H1 (cell line): ENCODE results near the gene PKDREJ. TPM values are rescaled to one million over a fixed set of nuclear protein-coding genes. Genes with fewer than 3 reads are reported as not detected.

Source experiments
- CTCF ChIA-PET: fragments of 300-600 bp; sonication (Branson Sonifier 250); formaldehyde crosslinking; loops from one replicate; lab custom pipeline; 2021; ENCODE audit not compliant: partially characterized antibody; lab: Charles Lee
- POLR2A ChIA-PET: fragments of 300-600 bp; sonication (Branson Sonifier 250); formaldehyde crosslinking; loops from one replicate; lab custom pipeline; 2021; ENCODE audit warnings: inconsistent platforms; ENCODE audit not compliant: partially characterized antibody; lab: Charles Lee
- DNase-seq, 2 experiments: peaks; one replicate each; pipeline versions ENCODE4 v3.0.0 to v3.0.0-alpha.2; 2010 to 2022; ENCODE audit warnings: low spot score in 2 of 2, low read depth in 1 of 2, mixed read lengths in 1 of 2
- FAIRE-seq: peaks from 2 replicates; lab custom pipeline; 2011; peaks lifted over from hg19 to GRCh38; lab: Jason Lieb, UNC
- H2AFZ ChIP-seq: 2 replicates; pipeline ENCODE4 v1.8.1; 2012; ENCODE audit warnings: low read length, inconsistent platforms
- H2AK5ac ChIP-seq: 2 replicates; pipeline ENCODE4 v1.6.1; 2013; ENCODE audit warnings: low read depth, low read length
- H2BK120ac ChIP-seq: replicated peaks from 2 replicates; pipeline ENCODE3; 2013; ENCODE audit warnings: low read depth, low read length, inconsistent platforms
- H2BK12ac ChIP-seq: 2 replicates; pipeline ENCODE4 v1.6.1; 2013; ENCODE audit warnings: low read depth, low read length
- H2BK15ac ChIP-seq: 2 replicates; pipeline ENCODE4 v1.6.1; 2013; ENCODE audit warnings: low read length
- H2BK20ac ChIP-seq: 2 replicates; pipeline ENCODE4 v1.6.1; 2013; ENCODE audit warnings: low read length
- H2BK5ac ChIP-seq: 2 replicates; pipeline ENCODE4 v1.6.1; 2013; ENCODE audit warnings: low read depth, low read length
- H3K14ac ChIP-seq: 2 replicates; pipeline ENCODE4 v1.6.1; 2013; ENCODE audit warnings: inconsistent platforms; ENCODE audit not compliant: insufficient read length
- H3K18ac ChIP-seq: 2 replicates; pipeline ENCODE4 v1.6.1; 2013; ENCODE audit warnings: low read length; ENCODE audit errors: extremely low read depth
- H3K23ac ChIP-seq: 2 replicates; pipeline ENCODE4 v1.6.1; 2013; ENCODE audit warnings: inconsistent platforms; ENCODE audit not compliant: insufficient read length
- H3K23me2 ChIP-seq: 2 replicates; pipeline ENCODE4 v1.6.1; 2013; ENCODE audit warnings: low read depth, low read length
- H3K27ac ChIP-seq: 2 replicates; pipeline ENCODE4 v1.6.1; 2011; ENCODE audit warnings: low read depth, low read length, inconsistent platforms
- H3K27me3 ChIP-seq, 4 experiments: replicated peaks in 1 of 4; 1 replicate in 1 of 4; 2 replicates in 3 of 4; pipeline versions ENCODE4 v1.6.1 to v1.8.1; 2011 to 2013; ENCODE audit warnings: low read length in 3 of 4, mild to moderate bottlenecking in 3 of 4, inconsistent platforms in 2 of 4, mixed read lengths in 2 of 4, moderate library complexity in 1 of 4; ENCODE audit not compliant: control insufficient read depth in 3 of 4, insufficient read depth in 3 of 4; ENCODE audit errors: extremely low read depth in 1 of 4
- H3K36me3 ChIP-seq, 4 experiments: 2 replicates each; pipeline versions ENCODE4 v1.6.1 to v1.8.1; 2011 to 2013; ENCODE audit warnings: mild to moderate bottlenecking in 4 of 4, low read length in 3 of 4, moderate library complexity in 2 of 4, control low read depth in 1 of 4, inconsistent platforms in 1 of 4; ENCODE audit not compliant: insufficient read depth in 4 of 4, control insufficient read depth in 2 of 4
- H3K4ac ChIP-seq: replicated peaks from 2 replicates; pipeline ENCODE3; 2013; ENCODE audit warnings: low read length, low read depth, mixed read lengths, inconsistent platforms; ENCODE audit not compliant: insufficient read length
- H3K4me1 ChIP-seq, 4 experiments: replicated peaks in 1 of 4; 1 replicate in 1 of 4; 2 replicates in 3 of 4; pipeline versions ENCODE4 v1.6.1 to v1.8.1; 2011 to 2013; ENCODE audit warnings: low read length in 3 of 4, inconsistent platforms in 2 of 4, mixed read lengths in 1 of 4; ENCODE audit not compliant: insufficient read depth in 4 of 4, control insufficient read depth in 3 of 4
- H3K4me2 ChIP-seq, 2 experiments: 2 replicates each; pipeline versions ENCODE4 v1.6.1 to v1.8.1; 2011 to 2013; ENCODE audit warnings: low read depth in 2 of 2, low read length in 2 of 2, control low read depth in 1 of 2, inconsistent platforms in 1 of 2, mild to moderate bottlenecking in 1 of 2; ENCODE audit not compliant: insufficient read depth in 1 of 2
- H3K4me3 ChIP-seq, 4 experiments: fragments of 200-600, 300-600 bp in 1 of 4; sonication (generic), shearing (Covaris generic), sonication (Bioruptor Twin) in 1 of 4; 2 replicates each; pipeline versions ENCODE4 v1.5.1 to v1.8.1; 2011 to 2016; ENCODE audit warnings: low read length in 4 of 4, low read depth in 3 of 4, control low read depth in 2 of 4, inconsistent platforms in 2 of 4, mild to moderate bottlenecking in 2 of 4, mixed read lengths in 1 of 4, moderate library complexity in 1 of 4; ENCODE audit not compliant: insufficient read depth in 2 of 4; ENCODE audit errors: extremely low read depth in 1 of 4
- H3K56ac ChIP-seq: replicated peaks from 2 replicates; pipeline ENCODE3; 2013; ENCODE audit warnings: low read depth, mild to moderate bottlenecking, mixed read lengths, low read length, inconsistent platforms; ENCODE audit not compliant: insufficient read length
- H3K79me1 ChIP-seq: 2 replicates; pipeline ENCODE4 v1.6.1; 2013; ENCODE audit warnings: low read depth, low read length, control low read depth
- H3K79me2 ChIP-seq, 2 experiments: 2 replicates each; pipeline versions ENCODE4 v1.6.1 to v1.8.1; 2012 to 2013; ENCODE audit warnings: low read length in 2 of 2, mild to moderate bottlenecking in 2 of 2, inconsistent platforms in 1 of 2; ENCODE audit not compliant: insufficient read depth in 2 of 2, control insufficient read depth in 1 of 2
- H3K9ac ChIP-seq, 4 experiments: replicated peaks in 1 of 4; 1 replicate in 1 of 4; 2 replicates in 3 of 4; pipeline versions ENCODE4 v1.6.1 to v1.8.1; 2011 to 2013; ENCODE audit warnings: low read depth in 3 of 4, low read length in 3 of 4, control low read depth in 2 of 4, mild to moderate bottlenecking in 2 of 4, moderate library complexity in 2 of 4, inconsistent platforms in 1 of 4; ENCODE audit errors: extremely low read depth in 1 of 4
- H3K9me3 ChIP-seq, 2 experiments: 2 replicates each; pipeline versions ENCODE4 v1.6.1 to v1.8.1; 2012 to 2013; ENCODE audit warnings: mild to moderate bottlenecking in 2 of 2, moderate library complexity in 2 of 2, control low read depth in 1 of 2, inconsistent platforms in 1 of 2, low read depth in 1 of 2, low read length in 1 of 2, mixed read lengths in 1 of 2; ENCODE audit not compliant: insufficient read depth in 2 of 2
- H4K20me1 ChIP-seq, 2 experiments: replicated peaks in 1 of 2; 2 replicates each; pipeline versions ENCODE3 to v1.8.1; 2011 to 2013; ENCODE audit warnings: inconsistent platforms in 2 of 2, low read length in 2 of 2, mild to moderate bottlenecking in 1 of 2; ENCODE audit not compliant: insufficient read depth in 2 of 2, control insufficient read depth in 1 of 2
- H4K5ac ChIP-seq: 2 replicates; pipeline ENCODE4 v1.6.1; 2013; ENCODE audit warnings: low read length, low read depth, mixed read lengths, inconsistent platforms; ENCODE audit not compliant: insufficient read length
- H4K8ac ChIP-seq: 2 replicates; pipeline ENCODE4 v1.8.0; 2013; ENCODE audit warnings: mild to moderate bottlenecking, moderate library complexity, low read length, inconsistent platforms; ENCODE audit not compliant: insufficient read depth; ENCODE audit errors: extremely low read depth
- H4K91ac ChIP-seq: replicated peaks from 2 replicates; pipeline ENCODE3; 2013; ENCODE audit warnings: low read length, mixed read lengths, inconsistent platforms; ENCODE audit not compliant: insufficient read length
- CBX5 ChIP-seq: fragments of 300-800, 300-1000 bp; sonication (generic); IDR thresholded peaks from 2 replicates; pipeline ENCODE4 v1.7.1; 2016; ENCODE audit warnings: antibody characterized with exemption, low read length, low read depth
- RFX5 ChIP-seq: IDR thresholded peaks from 2 replicates; pipeline ENCODE4 v1.6.1; 2011; ENCODE audit warnings: low read depth, low read length, improper control_type of control experiment, borderline replicate concordance
- SIX5 ChIP-seq: IDR thresholded peaks from 2 replicates; pipeline ENCODE4 v1.6.1; 2011; ENCODE audit warnings: mild to moderate bottlenecking, low read depth, low read length
- TEAD4 ChIP-seq: IDR thresholded peaks from 2 replicates; pipeline ENCODE4 v1.6.1; 2012; ENCODE audit warnings: low read depth, low read length, inconsistent platforms, mixed read lengths
- WGBS, 2 experiments: shearing (Covaris generic) in 1 of 2; methylation state at CpG; one replicate each; pipeline versions ENCODE4 v1.1.6 to v1.1.7; 2013 to 2015; ENCODE audit warnings: low lambda C conversion rate in 2 of 2, mixed read lengths in 2 of 2, inconsistent platforms in 1 of 2, low coverage in 1 of 2, missing lambda C conversion rate in 1 of 2; ENCODE audit not compliant: insufficient replicate concordance in 2 of 2, insufficient coverage in 1 of 2, insufficient read length in 1 of 2; ENCODE audit errors: extremely low coverage in 1 of 2, missing lambda C conversion rate in 1 of 2; 5-methylcytosine and 5-hydroxymethylcytosine counted together
- polyA plus RNA-seq, 7 experiments: library from polyadenylated mRNA; depleted of rRNA in 3 of 7; stranded (reverse) in 5 of 7; unstranded in 2 of 7; fragments of >200 nt in 5 of 7; fragments of 200-250 nt in 2 of 7; gene quantifications; 1 replicate in 5 of 7; 2 replicates in 1 of 7; 4 replicates in 1 of 7; pipeline versions ENCODE4 v1.2.1 to v1.2.3, GENCODE V29; 2011 to 2013; ENCODE audit warnings: missing spikeins in 2 of 7, mixed read lengths in 2 of 7
- total RNA-seq: library from RNA; stranded (reverse); fragmentation: NEBNext Ultra II Directional; extraction: Animal tissue kit (Norgen Biotek cat#: 25700); gene quantifications from 2 replicates; pipeline ENCODE4 v1.2.1, GENCODE V29; 2021

PKDREJ gene
- total and polyA plus RNA-seq, 2 of the 8 experiments (the other 6 are each of a cell fraction or from before 2014, with no cell fraction given), result 0.02 to 0.04 TPM

DNA sequence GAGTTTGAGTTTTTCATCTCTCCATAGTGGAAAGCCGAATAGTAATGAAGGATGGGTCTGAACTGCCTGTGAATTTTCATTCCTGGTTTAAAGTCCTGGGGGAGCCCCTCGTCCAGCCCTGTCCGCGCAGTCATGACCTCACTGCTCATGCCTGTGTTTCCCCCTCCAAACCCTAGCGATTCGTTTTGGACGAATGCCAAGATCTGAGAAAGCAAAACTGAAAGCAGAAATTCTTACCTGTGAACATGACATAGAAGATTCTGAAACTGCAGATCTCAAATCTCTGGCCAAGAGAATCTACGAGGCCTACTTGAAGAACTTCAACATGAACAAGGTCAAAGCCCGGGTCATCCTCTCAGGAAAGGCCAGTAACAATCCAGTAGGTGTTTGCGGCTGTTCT is 43.5 kb downstream of the PKDREJ start:
- no peak overlapping the region for H2AK5ac ChIP-seq
- TF ChIP-seq RFX5, result no peak
- no peak for TF ChIP-seq SIX5
- no peak for TF ChIP-seq TEAD4
- no peak for TF ChIP-seq CBX5
- no peak overlapping the region for H2BK5ac ChIP-seq
- DNase-seq (no peak), FAIRE-seq (no peak)
- H3K79me2 ChIP-seq, result no peaks in the 10 kb centered on the region
- no peak overlapping the region for H3K18ac ChIP-seq
- H3K4me1 ChIP-seq, result no peaks in the 10 kb centered on the region
- no peaks in the 10 kb centered on the region for H3K27me3 ChIP-seq
- no peak overlapping the region for H4K91ac ChIP-seq
- H3K9ac ChIP-seq, result no peak overlapping the region
- no peaks in the 10 kb centered on the region for H3K23me2 ChIP-seq
- H3K36me3 ChIP-seq, result no peaks in the 10 kb centered on the region
- H3K23ac ChIP-seq, result no peak overlapping the region
- no peaks in the 10 kb centered on the region for H3K9me3 ChIP-seq
- no peak overlapping the region for H4K5ac ChIP-seq
- 86% methylated on average over 10 of the region's 10 CpGs; no CpG with 5 or more reads in 1 of the 2 experiments for WGBS, 2 experiments
- H2BK15ac ChIP-seq, result no peak overlapping the region
- H3K14ac ChIP-seq, result no peak overlapping the region
- ChIA-PET CTCF (no interaction called here), POLR2A (no interaction called here)
- no peak overlapping the region for H2BK120ac ChIP-seq
- H4K8ac ChIP-seq, result no peak overlapping the region
- no peak overlapping the region for H3K4ac ChIP-seq
- no peak overlapping the region for H3K4me3 ChIP-seq
- H3K27ac ChIP-seq, result no peak overlapping the region
- H3K56ac ChIP-seq, result no peak overlapping the region
- no peak overlapping the region for H2BK20ac ChIP-seq
- no peaks in the 10 kb centered on the region for H4K20me1 ChIP-seq
- H2BK12ac ChIP-seq, result no peak overlapping the region
- H2AFZ ChIP-seq, result no peak overlapping the region
- H3K79me1 ChIP-seq, result no peaks in the 10 kb centered on the region; the same call in 1 of the 2 replicates
- H3K4me2 ChIP-seq, result no peak overlapping the region
